H1 (cell line): ENCODE results near the gene SLC12A2. TPM values are rescaled to one million over a fixed set of nuclear protein-coding genes. Genes with fewer than 3 reads are reported as not detected.

Experiments
- CTCF ChIA-PET: fragments of 300-600 bp; sonication (Branson Sonifier 250); formaldehyde crosslinking; loops from one replicate; lab custom pipeline; 2021; ENCODE audit not compliant: partially characterized antibody; lab: Charles Lee
- POLR2A ChIA-PET: fragments of 300-600 bp; sonication (Branson Sonifier 250); formaldehyde crosslinking; loops from one replicate; lab custom pipeline; 2021; ENCODE audit warnings: inconsistent platforms; ENCODE audit not compliant: partially characterized antibody; lab: Charles Lee
- DNase-seq, 2 experiments: peaks; one replicate each; pipeline versions ENCODE4 v3.0.0 to v3.0.0-alpha.2; 2010 to 2022; ENCODE audit warnings: low spot score in 2 of 2, low read depth in 1 of 2, mixed read lengths in 1 of 2
- FAIRE-seq: peaks from 2 replicates; lab custom pipeline; 2011; peaks lifted over from hg19 to GRCh38; lab: Jason Lieb, UNC
- H2AFZ ChIP-seq: 2 replicates; pipeline ENCODE4 v1.8.1; 2012; ENCODE audit warnings: low read length, inconsistent platforms
- H2AK5ac ChIP-seq: 2 replicates; pipeline ENCODE4 v1.6.1; 2013; ENCODE audit warnings: low read depth, low read length
- H2BK120ac ChIP-seq: replicated peaks from 2 replicates; pipeline ENCODE3; 2013; ENCODE audit warnings: low read depth, low read length, inconsistent platforms
- H2BK12ac ChIP-seq: 2 replicates; pipeline ENCODE4 v1.6.1; 2013; ENCODE audit warnings: low read depth, low read length
- H2BK15ac ChIP-seq: 2 replicates; pipeline ENCODE4 v1.6.1; 2013; ENCODE audit warnings: low read length
- H2BK20ac ChIP-seq: 2 replicates; pipeline ENCODE4 v1.6.1; 2013; ENCODE audit warnings: low read length
- H2BK5ac ChIP-seq: 2 replicates; pipeline ENCODE4 v1.6.1; 2013; ENCODE audit warnings: low read depth, low read length
- H3K14ac ChIP-seq: 2 replicates; pipeline ENCODE4 v1.6.1; 2013; ENCODE audit warnings: inconsistent platforms; ENCODE audit not compliant: insufficient read length
- H3K18ac ChIP-seq: 2 replicates; pipeline ENCODE4 v1.6.1; 2013; ENCODE audit warnings: low read length; ENCODE audit errors: extremely low read depth
- H3K23ac ChIP-seq: 2 replicates; pipeline ENCODE4 v1.6.1; 2013; ENCODE audit warnings: inconsistent platforms; ENCODE audit not compliant: insufficient read length
- H3K23me2 ChIP-seq: 2 replicates; pipeline ENCODE4 v1.6.1; 2013; ENCODE audit warnings: low read depth, low read length
- H3K27ac ChIP-seq: 2 replicates; pipeline ENCODE4 v1.6.1; 2011; ENCODE audit warnings: low read depth, low read length, inconsistent platforms
- H3K27me3 ChIP-seq, 4 experiments: replicated peaks in 1 of 4; 1 replicate in 1 of 4; 2 replicates in 3 of 4; pipeline versions ENCODE4 v1.6.1 to v1.8.1; 2011 to 2013; ENCODE audit warnings: low read length in 3 of 4, mild to moderate bottlenecking in 3 of 4, inconsistent platforms in 2 of 4, mixed read lengths in 2 of 4, moderate library complexity in 1 of 4; ENCODE audit not compliant: control insufficient read depth in 3 of 4, insufficient read depth in 3 of 4; ENCODE audit errors: extremely low read depth in 1 of 4
- H3K36me3 ChIP-seq, 4 experiments: 2 replicates each; pipeline versions ENCODE4 v1.6.1 to v1.8.1; 2011 to 2013; ENCODE audit warnings: mild to moderate bottlenecking in 4 of 4, low read length in 3 of 4, moderate library complexity in 2 of 4, control low read depth in 1 of 4, inconsistent platforms in 1 of 4; ENCODE audit not compliant: insufficient read depth in 4 of 4, control insufficient read depth in 2 of 4
- H3K4ac ChIP-seq: replicated peaks from 2 replicates; pipeline ENCODE3; 2013; ENCODE audit warnings: low read length, low read depth, mixed read lengths, inconsistent platforms; ENCODE audit not compliant: insufficient read length
- H3K4me1 ChIP-seq, 4 experiments: replicated peaks in 1 of 4; 1 replicate in 1 of 4; 2 replicates in 3 of 4; pipeline versions ENCODE4 v1.6.1 to v1.8.1; 2011 to 2013; ENCODE audit warnings: low read length in 3 of 4, inconsistent platforms in 2 of 4, mixed read lengths in 1 of 4; ENCODE audit not compliant: insufficient read depth in 4 of 4, control insufficient read depth in 3 of 4
- H3K4me2 ChIP-seq, 2 experiments: 2 replicates each; pipeline versions ENCODE4 v1.6.1 to v1.8.1; 2011 to 2013; ENCODE audit warnings: low read depth in 2 of 2, low read length in 2 of 2, control low read depth in 1 of 2, inconsistent platforms in 1 of 2, mild to moderate bottlenecking in 1 of 2; ENCODE audit not compliant: insufficient read depth in 1 of 2
- H3K4me3 ChIP-seq, 4 experiments: fragments of 200-600, 300-600 bp in 1 of 4; sonication (generic), shearing (Covaris generic), sonication (Bioruptor Twin) in 1 of 4; 2 replicates each; pipeline versions ENCODE4 v1.5.1 to v1.8.1; 2011 to 2016; ENCODE audit warnings: low read length in 4 of 4, low read depth in 3 of 4, control low read depth in 2 of 4, inconsistent platforms in 2 of 4, mild to moderate bottlenecking in 2 of 4, mixed read lengths in 1 of 4, moderate library complexity in 1 of 4; ENCODE audit not compliant: insufficient read depth in 2 of 4; ENCODE audit errors: extremely low read depth in 1 of 4
- H3K56ac ChIP-seq: replicated peaks from 2 replicates; pipeline ENCODE3; 2013; ENCODE audit warnings: low read depth, mild to moderate bottlenecking, mixed read lengths, low read length, inconsistent platforms; ENCODE audit not compliant: insufficient read length
- H3K79me1 ChIP-seq: 2 replicates; pipeline ENCODE4 v1.6.1; 2013; ENCODE audit warnings: low read depth, low read length, control low read depth
- H3K79me2 ChIP-seq, 2 experiments: 2 replicates each; pipeline versions ENCODE4 v1.6.1 to v1.8.1; 2012 to 2013; ENCODE audit warnings: low read length in 2 of 2, mild to moderate bottlenecking in 2 of 2, inconsistent platforms in 1 of 2; ENCODE audit not compliant: insufficient read depth in 2 of 2, control insufficient read depth in 1 of 2
- H3K9ac ChIP-seq, 4 experiments: replicated peaks in 1 of 4; 1 replicate in 1 of 4; 2 replicates in 3 of 4; pipeline versions ENCODE4 v1.6.1 to v1.8.1; 2011 to 2013; ENCODE audit warnings: low read depth in 3 of 4, low read length in 3 of 4, control low read depth in 2 of 4, mild to moderate bottlenecking in 2 of 4, moderate library complexity in 2 of 4, inconsistent platforms in 1 of 4; ENCODE audit errors: extremely low read depth in 1 of 4
- H3K9me3 ChIP-seq, 2 experiments: 2 replicates each; pipeline versions ENCODE4 v1.6.1 to v1.8.1; 2012 to 2013; ENCODE audit warnings: mild to moderate bottlenecking in 2 of 2, moderate library complexity in 2 of 2, control low read depth in 1 of 2, inconsistent platforms in 1 of 2, low read depth in 1 of 2, low read length in 1 of 2, mixed read lengths in 1 of 2; ENCODE audit not compliant: insufficient read depth in 2 of 2
- H4K20me1 ChIP-seq, 2 experiments: replicated peaks in 1 of 2; 2 replicates each; pipeline versions ENCODE3 to v1.8.1; 2011 to 2013; ENCODE audit warnings: inconsistent platforms in 2 of 2, low read length in 2 of 2, mild to moderate bottlenecking in 1 of 2; ENCODE audit not compliant: insufficient read depth in 2 of 2, control insufficient read depth in 1 of 2
- H4K5ac ChIP-seq: 2 replicates; pipeline ENCODE4 v1.6.1; 2013; ENCODE audit warnings: low read length, low read depth, mixed read lengths, inconsistent platforms; ENCODE audit not compliant: insufficient read length
- H4K8ac ChIP-seq: 2 replicates; pipeline ENCODE4 v1.8.0; 2013; ENCODE audit warnings: mild to moderate bottlenecking, moderate library complexity, low read length, inconsistent platforms; ENCODE audit not compliant: insufficient read depth; ENCODE audit errors: extremely low read depth
- H4K91ac ChIP-seq: replicated peaks from 2 replicates; pipeline ENCODE3; 2013; ENCODE audit warnings: low read length, mixed read lengths, inconsistent platforms; ENCODE audit not compliant: insufficient read length
- JUND ChIP-seq: IDR thresholded peaks from 2 replicates; pipeline ENCODE4 v1.6.1; 2011; ENCODE audit warnings: mild to moderate bottlenecking, improper control_type of control experiment, low read length
- NRF1 ChIP-seq: IDR thresholded peaks from 2 replicates; pipeline ENCODE4 v1.6.1; 2011; ENCODE audit warnings: mild to moderate bottlenecking, low read depth, low read length, improper control_type of control experiment
- POU5F1 ChIP-seq: IDR thresholded peaks from 2 replicates; pipeline ENCODE4 v1.6.1; 2011; ENCODE audit warnings: low read depth, mild to moderate bottlenecking, low read length, moderate library complexity
- WGBS, 2 experiments: shearing (Covaris generic) in 1 of 2; methylation state at CpG; one replicate each; pipeline versions ENCODE4 v1.1.6 to v1.1.7; 2013 to 2015; ENCODE audit warnings: low lambda C conversion rate in 2 of 2, mixed read lengths in 2 of 2, inconsistent platforms in 1 of 2, low coverage in 1 of 2, missing lambda C conversion rate in 1 of 2; ENCODE audit not compliant: insufficient replicate concordance in 2 of 2, insufficient coverage in 1 of 2, insufficient read length in 1 of 2; ENCODE audit errors: extremely low coverage in 1 of 2, missing lambda C conversion rate in 1 of 2; 5-methylcytosine and 5-hydroxymethylcytosine counted together
- polyA plus RNA-seq, 7 experiments: library from polyadenylated mRNA; depleted of rRNA in 3 of 7; stranded (reverse) in 5 of 7; unstranded in 2 of 7; fragments of >200 nt in 5 of 7; fragments of 200-250 nt in 2 of 7; gene quantifications; 1 replicate in 5 of 7; 2 replicates in 1 of 7; 4 replicates in 1 of 7; pipeline versions ENCODE4 v1.2.1 to v1.2.3, GENCODE V29; 2011 to 2013; ENCODE audit warnings: missing spikeins in 2 of 7, mixed read lengths in 2 of 7
- total RNA-seq: library from RNA; stranded (reverse); fragmentation: NEBNext Ultra II Directional; extraction: Animal tissue kit (Norgen Biotek cat#: 25700); gene quantifications from 2 replicates; pipeline ENCODE4 v1.2.1, GENCODE V29; 2021

The SLC12A2 gene
- total and polyA plus RNA-seq, 2 of the 8 experiments (the other 6 are each of a cell fraction or from before 2014, with no cell fraction given), result 2.6 to 16.2 TPM

- no peak overlapping the region for H4K91ac ChIP-seq
- no peak overlapping the region for H4K8ac ChIP-seq
- H4K20me1 ChIP-seq, result no peaks in the 10 kb centered on the region
- no peaks in the 10 kb centered on the region for H3K27me3 ChIP-seq
- H3K79me1 ChIP-seq, result no peaks in the 10 kb centered on the region
- H3K36me3 ChIP-seq, result no peaks in the 10 kb centered on the region
- WGBS, 2 experiments, result 84% methylated on average over 1 of the region's 1 CpG; no CpG with 5 or more reads in 1 of the 2 experiments
- no peak overlapping the region for H3K14ac ChIP-seq
- TF ChIP-seq JUND (no peak), POU5F1 (no peak), NRF1 (no peak)
- H2BK120ac ChIP-seq, result no peak overlapping the region
- no peak overlapping the region for H2AFZ ChIP-seq
- H2BK5ac ChIP-seq, result no peak overlapping the region
- DNase-seq (no peak), FAIRE-seq (no peak)
- H3K4me3 ChIP-seq, result no peak overlapping the region
- no peak overlapping the region for H4K5ac ChIP-seq
- POLR2A ChIA-PET, result no interaction called here
- no peaks in the 10 kb centered on the region for H3K23me2 ChIP-seq
- no peaks in the 10 kb centered on the region for H3K79me2 ChIP-seq
- CTCF ChIA-PET, result no interaction called here
- H3K4ac ChIP-seq, result no peak overlapping the region
- no peak overlapping the region for H2BK12ac ChIP-seq
- no peak overlapping the region for H2BK15ac ChIP-seq
- no peak overlapping the region for H2AK5ac ChIP-seq
- H3K4me2 ChIP-seq, result no peak overlapping the region
- no peak overlapping the region for H3K23ac ChIP-seq
- no peak overlapping the region for H3K56ac ChIP-seq
- no peak overlapping the region for H3K9ac ChIP-seq
- H3K18ac ChIP-seq, result no peak overlapping the region
- H3K4me1 ChIP-seq, result no peaks in the 10 kb centered on the region
- no peak overlapping the region for H3K27ac ChIP-seq
- no peaks in the 10 kb centered on the region for H3K9me3 ChIP-seq
- no peak overlapping the region for H2BK20ac ChIP-seq
Observed at GRCh38 chr5:128195316-128195715, 111.8 kb downstream of the SLC12A2 start.
